Left ventricle myocardium inferior (tissue), 1 donor: Measurements from ENCODE around the gene GSKIP. TPM values are rescaled to one million over a fixed set of nuclear protein-coding genes. Genes with fewer than 3 reads are reported as not detected.
A peak's percentile ranks its signal among the peaks of the same experiment; 100 is the strongest.

Experiments used
- DNase-seq: peaks from one replicate; pipeline ENCODE4 v3.0.0-alpha.2; 2020
- H3K27ac ChIP-seq: fragments of 200-600 bp; replicated peaks from 2 replicates; pipeline ENCODE4 v1.8.0; 2021
- H3K27me3 ChIP-seq: fragments of 200-600 bp; 2 replicates; pipeline ENCODE4 v1.8.0; 2021; ENCODE audit warnings: low read depth
- H3K36me3 ChIP-seq: fragments of 200-600 bp; 2 replicates; pipeline ENCODE4 v1.8.0; 2021
- H3K4me1 ChIP-seq: fragments of 200-600 bp; 2 replicates; pipeline ENCODE4 v1.8.0; 2021
- H3K4me3 ChIP-seq: fragments of 200-600 bp; 2 replicates; pipeline ENCODE4 v1.8.0; 2021; ENCODE audit warnings: mild to moderate bottlenecking, moderate library complexity
- H3K9me3 ChIP-seq: fragments of 200-600 bp; replicated peaks from 2 replicates; pipeline ENCODE4 v1.8.0; 2021
- intact Hi-C: fragments of 100-400 bp; cut with micrococcal nuclease; formaldehyde crosslinking; loops from one replicate; pipeline ENCODE4 v1.11.0; 2022
- total RNA-seq: library from RNA; stranded (reverse); fragmentation: NEBNext Ultra II Directional; extraction: Animal tissue kit (Norgen Biotek cat#: 25700); gene quantifications from one replicate; pipeline ENCODE4 v1.2.1, GENCODE V29; 2021
- TF ChIP-seq, protein P1 (sequence below): fragments of 200-600 bp; IDR thresholded peaks from 2 replicates; pipeline ENCODE4 v1.8.0; 2021; ENCODE audit warnings: antibody characterized with exemption, mild to moderate bottlenecking, borderline replicate concordance
- donor health status: DM: no; HTN: yes; CAD: no; lungs with severe emphysema.

The GSKIP gene
- total RNA-seq, 1 donor from 2014 or later: 12.1 TPM

DNA sequence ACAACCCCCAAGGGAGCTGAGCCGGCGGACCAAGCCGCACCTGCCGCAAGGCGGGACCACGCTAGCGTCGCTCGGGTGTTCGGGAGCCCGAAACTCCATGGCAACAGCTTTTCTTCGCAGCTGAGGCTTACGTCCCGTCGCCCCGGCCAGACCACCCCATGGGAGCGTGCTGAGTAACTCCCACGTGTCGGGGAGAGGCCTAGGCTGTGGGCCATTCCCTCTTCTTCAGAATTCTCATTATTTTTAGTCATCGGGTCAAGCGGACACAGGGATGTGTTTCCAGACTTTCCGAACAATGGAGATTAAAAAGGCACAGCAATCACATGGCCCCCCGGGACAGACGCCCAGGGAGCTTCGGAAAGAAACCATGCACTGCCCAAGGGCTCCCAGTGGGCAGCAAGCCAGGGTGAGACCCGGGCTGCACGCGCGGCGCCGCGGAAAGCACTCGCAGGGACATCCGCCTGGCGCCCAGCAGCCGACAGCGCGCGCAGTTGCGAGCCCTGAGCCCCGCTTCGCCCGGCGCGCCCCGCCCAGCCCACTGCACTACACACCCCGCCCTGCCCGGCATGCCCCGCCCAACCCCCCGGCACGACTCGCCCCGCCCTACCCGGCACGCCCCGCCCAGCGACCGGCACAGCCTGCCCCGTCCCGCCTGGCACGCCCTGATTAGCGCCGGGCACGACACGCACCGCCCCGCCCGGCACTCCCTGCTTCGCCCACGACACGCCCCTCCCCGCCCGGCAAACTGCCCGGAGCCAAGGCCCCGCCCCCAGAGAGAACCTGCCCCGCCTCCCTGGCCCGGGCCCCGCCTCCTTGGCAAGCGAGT, 28.2 kb downstream of the GSKIP start:
- Histone ChIP-seq H3K4me3 (peak overlapping the region; percentile 90), H3K27ac (peak overlapping the region; percentile 73), H3K36me3 (peaks cover 3% of the 10 kb centered on the region), H3K9me3 (no peaks in the 10 kb centered on the region), H3K27me3 (no peaks in the 10 kb centered on the region), H3K4me1 (peaks cover 19% of the 10 kb centered on the region)
- TF ChIP-seq, protein P1, sequence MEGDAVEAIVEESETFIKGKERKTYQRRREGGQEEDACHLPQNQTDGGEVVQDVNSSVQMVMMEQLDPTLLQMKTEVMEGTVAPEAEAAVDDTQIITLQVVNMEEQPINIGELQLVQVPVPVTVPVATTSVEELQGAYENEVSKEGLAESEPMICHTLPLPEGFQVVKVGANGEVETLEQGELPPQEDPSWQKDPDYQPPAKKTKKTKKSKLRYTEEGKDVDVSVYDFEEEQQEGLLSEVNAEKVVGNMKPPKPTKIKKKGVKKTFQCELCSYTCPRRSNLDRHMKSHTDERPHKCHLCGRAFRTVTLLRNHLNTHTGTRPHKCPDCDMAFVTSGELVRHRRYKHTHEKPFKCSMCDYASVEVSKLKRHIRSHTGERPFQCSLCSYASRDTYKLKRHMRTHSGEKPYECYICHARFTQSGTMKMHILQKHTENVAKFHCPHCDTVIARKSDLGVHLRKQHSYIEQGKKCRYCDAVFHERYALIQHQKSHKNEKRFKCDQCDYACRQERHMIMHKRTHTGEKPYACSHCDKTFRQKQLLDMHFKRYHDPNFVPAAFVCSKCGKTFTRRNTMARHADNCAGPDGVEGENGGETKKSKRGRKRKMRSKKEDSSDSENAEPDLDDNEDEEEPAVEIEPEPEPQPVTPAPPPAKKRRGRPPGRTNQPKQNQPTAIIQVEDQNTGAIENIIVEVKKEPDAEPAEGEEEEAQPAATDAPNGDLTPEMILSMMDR: peak; percentile 10
- intact Hi-C loops: no loop called here
- peak; percentile 97 for DNase-seq

DNA sequence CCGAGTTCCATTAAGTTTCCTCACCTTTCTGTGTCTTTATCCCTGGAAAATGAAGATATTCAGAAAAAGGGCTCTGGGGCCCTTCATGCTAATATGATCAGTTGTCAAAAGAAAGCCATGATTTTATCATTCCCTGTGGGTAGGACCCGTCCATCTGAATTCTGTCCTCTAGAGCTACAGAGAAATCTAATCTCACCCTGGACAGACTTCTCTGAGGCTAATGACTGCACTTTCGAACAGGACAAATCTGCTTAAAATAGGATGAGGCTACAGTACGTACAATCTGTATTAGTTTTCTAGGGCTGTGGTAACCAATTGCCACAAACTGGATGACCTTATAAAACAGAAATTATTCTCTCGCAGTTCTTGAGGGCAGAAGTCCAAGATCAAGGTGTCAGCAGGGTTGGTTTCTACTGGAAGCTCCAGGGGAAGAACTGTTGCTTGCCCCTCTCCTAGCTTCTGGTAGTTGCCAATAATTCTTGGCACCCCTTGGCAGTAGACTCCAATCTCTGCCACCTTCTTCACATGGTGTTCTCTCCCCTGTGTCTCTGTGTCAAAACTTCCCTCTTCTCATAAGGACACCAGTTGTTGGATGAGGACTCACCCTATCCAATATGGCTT, 29.9 kb downstream of the GSKIP start:
- no peak overlapping the region for H3K4me3 ChIP-seq
- no peak overlapping the region for H3K27ac ChIP-seq
- intact Hi-C loops: no loop called here
- no peaks in the 10 kb centered on the region for H3K36me3 ChIP-seq
- peaks cover 19% of the 10 kb centered on the region for H3K4me1 ChIP-seq
- no peak for DNase-seq
- no peaks in the 10 kb centered on the region for H3K27me3 ChIP-seq
- H3K9me3 ChIP-seq: no peaks in the 10 kb centered on the region
- TF ChIP-seq, protein P1: no peak

DNA sequence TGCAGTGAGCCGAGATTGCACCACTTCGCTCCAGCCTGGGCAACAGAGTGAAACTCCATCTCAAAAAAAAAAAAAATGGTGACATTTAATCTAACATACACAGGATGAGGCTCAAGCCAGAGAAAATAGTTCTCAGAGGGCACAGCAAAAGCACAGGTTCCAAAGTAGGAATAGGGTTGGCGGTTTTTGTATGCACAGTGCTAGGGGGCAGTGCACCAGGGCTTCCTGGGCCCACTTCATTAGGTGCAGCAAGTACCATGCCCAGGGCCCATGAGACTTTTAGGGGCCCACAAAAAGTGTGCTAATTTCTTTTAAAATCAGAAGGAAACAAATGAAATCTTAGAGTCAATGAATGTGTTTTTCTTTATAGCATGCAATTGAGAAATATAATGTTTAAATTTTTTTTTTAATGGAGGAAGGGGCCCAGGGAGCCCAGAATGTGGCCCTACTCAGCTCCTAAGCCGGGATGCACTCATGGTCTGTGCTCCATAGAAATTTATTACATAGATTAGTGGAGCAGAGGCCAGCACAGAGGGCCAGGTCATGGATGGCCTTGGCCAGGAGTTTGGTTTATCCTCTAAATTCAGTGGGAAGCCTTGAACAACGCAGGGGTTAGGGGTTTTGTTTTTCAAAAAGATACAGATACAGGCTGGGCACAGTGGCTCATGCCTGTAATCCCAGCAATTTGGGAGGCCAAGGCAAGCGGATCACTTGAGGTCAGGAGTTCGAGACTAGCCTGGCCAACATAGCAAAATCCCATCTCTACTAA, 30.9 kb downstream of the GSKIP start:
- H3K27me3 ChIP-seq: no peaks in the 10 kb centered on the region
- no peak overlapping the region for H3K4me3 ChIP-seq
- peaks cover 19% of the 10 kb centered on the region for H3K4me1 ChIP-seq
- intact Hi-C loops: no loop called here
- H3K36me3 ChIP-seq: no peaks in the 10 kb centered on the region
- H3K27ac ChIP-seq: no peak overlapping the region
- DNase-seq: no peak
- TF ChIP-seq, protein P1: no peak
- H3K9me3 ChIP-seq: no peaks in the 10 kb centered on the region

DNA sequence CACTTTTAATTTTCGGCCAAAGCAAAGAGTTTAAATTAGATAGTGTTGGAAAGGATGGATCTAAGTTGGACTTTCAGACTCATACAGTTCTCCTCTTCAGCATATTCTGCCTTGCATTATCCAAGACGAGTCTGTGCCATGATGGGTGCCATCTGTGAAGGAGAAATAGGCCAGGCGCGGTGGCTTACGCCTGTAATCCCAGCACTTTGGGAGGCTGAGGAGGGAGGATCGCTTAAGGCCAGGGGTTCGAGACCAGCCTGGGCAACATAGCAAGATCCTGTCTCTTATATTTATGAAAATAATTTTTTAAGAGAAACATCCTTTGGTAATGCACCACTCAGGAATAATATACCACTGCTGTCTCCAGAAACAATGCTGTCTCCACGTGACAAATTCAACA, 35.1 kb downstream of the GSKIP start:
- Histone ChIP-seq H3K27me3 (peaks cover 10% of the 10 kb centered on the region), H3K27ac (no peak overlapping the region), H3K9me3 (no peaks in the 10 kb centered on the region), H3K4me1 (peaks cover 5% of the 10 kb centered on the region), H3K4me3 (no peak overlapping the region), H3K36me3 (no peaks in the 10 kb centered on the region)
- no peak for DNase-seq
- TF ChIP-seq, protein P1: no peak
- intact Hi-C loops: no loop called here

DNA sequence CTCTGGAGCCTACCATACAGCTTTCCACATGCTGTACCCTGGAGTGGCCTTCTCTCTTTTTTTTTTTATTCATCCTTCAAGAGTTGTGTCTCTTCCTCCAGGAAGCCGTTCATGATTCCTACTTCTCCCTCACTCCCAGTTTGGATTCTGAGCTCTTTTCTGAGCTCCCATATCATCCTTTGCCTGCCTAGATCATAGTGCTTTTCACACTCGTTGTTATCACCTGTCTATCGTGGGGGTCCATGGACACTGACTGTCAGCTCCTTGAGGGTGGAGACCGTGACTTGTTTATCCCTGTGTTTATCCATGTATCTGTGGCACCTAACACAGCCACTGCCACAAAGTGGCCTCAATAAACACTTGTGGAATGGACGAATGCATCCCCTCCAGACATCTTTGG, 35.6 kb downstream of the GSKIP start:
- TF ChIP-seq, protein P1: no peak
- H3K27ac ChIP-seq: no peak overlapping the region
- no peaks in the 10 kb centered on the region for H3K9me3 ChIP-seq
- H3K27me3 ChIP-seq: peaks cover 10% of the 10 kb centered on the region
- DNase-seq: no peak
- H3K36me3 ChIP-seq: no peaks in the 10 kb centered on the region
- peaks cover 8% of the 10 kb centered on the region for H3K4me1 ChIP-seq
- intact Hi-C loops: no loop called here
- no peak overlapping the region for H3K4me3 ChIP-seq
